ENCODE results near the gene LSAMP. TPM values are rescaled to one million over a fixed set of nuclear protein-coding genes. Genes with fewer than 3 reads are reported as not detected.

The LSAMP gene
- total and polyA plus RNA-seq, 2 of the 8 experiments (the other 6 are each of a cell fraction or from before 2014, with no cell fraction given): 1.8 to 5.7 TPM

GRCh38 chr3:116316771-116317170 lies 128.5 kb downstream of the LSAMP start:
- no peaks in the 10 kb centered on the region for H3K9me3 ChIP-seq (ENCODE audit: insufficient read depth in 2 of 2, low read depth in 1 of 2, low read length in 1 of 2)
- H3K27ac ChIP-seq (ENCODE audit: low read depth, low read length): no peak overlapping the region
- no peaks in the 10 kb centered on the region; a peak in 1 of 8 replicates for H3K36me3 ChIP-seq (ENCODE audit: control insufficient read depth in 2 of 4, insufficient read depth in 4 of 4, low read length in 3 of 4)
- no peak overlapping the region for H3K9ac ChIP-seq (replicated peaks in 1 of 4; ENCODE audit: extremely low read depth in 1 of 4, low read depth in 3 of 4, low read length in 3 of 4)
- no peak for DNase-seq (ENCODE audit: low read depth in 1 of 2, low spot score in 2 of 2)
- no peak overlapping the region for H2BK15ac ChIP-seq (ENCODE audit: low read length)
- H3K14ac ChIP-seq (ENCODE audit: insufficient read length): no peak overlapping the region
- H3K4me1 ChIP-seq (replicated peaks in 1 of 4; ENCODE audit: control insufficient read depth in 3 of 4, insufficient read depth in 4 of 4, low read length in 3 of 4): no peaks in the 10 kb centered on the region
- H4K91ac ChIP-seq (replicated peaks; ENCODE audit: insufficient read length, low read length): no peak overlapping the region
- H3K56ac ChIP-seq (replicated peaks; ENCODE audit: insufficient read length, low read depth, low read length): no peak overlapping the region
- no peak overlapping the region for H2BK20ac ChIP-seq (ENCODE audit: low read length)
- H2AK5ac ChIP-seq (ENCODE audit: low read depth, low read length): no peak overlapping the region
- no peaks in the 10 kb centered on the region for H3K23me2 ChIP-seq (ENCODE audit: low read depth, low read length)
- H2BK120ac ChIP-seq (replicated peaks; ENCODE audit: low read depth, low read length): no peak overlapping the region
- WGBS, 2 experiments (ENCODE audit: extremely low coverage in 1 of 2, insufficient coverage in 1 of 2, insufficient read length in 1 of 2, insufficient replicate concordance in 2 of 2, low coverage in 1 of 2, low lambda C conversion rate in 2 of 2, missing lambda C conversion rate in 1 of 2): 86% methylated on average over 3 of the region's 3 CpGs; no CpG with 5 or more reads in 1 of the 2 experiments
- H3K18ac ChIP-seq (ENCODE audit: extremely low read depth, low read length): no peak overlapping the region
- CTCF ChIA-PET (ENCODE audit: partially characterized antibody): no interaction called here
- no peaks in the 10 kb centered on the region for H4K20me1 ChIP-seq (replicated peaks in 1 of 2; ENCODE audit: control insufficient read depth in 1 of 2, insufficient read depth in 2 of 2, low read length in 2 of 2)
- H2BK5ac ChIP-seq (ENCODE audit: low read depth, low read length): no peak overlapping the region
- H3K4me2 ChIP-seq (ENCODE audit: insufficient read depth in 1 of 2, low read depth in 2 of 2, low read length in 2 of 2): no peak overlapping the region
- H3K27me3 ChIP-seq (replicated peaks in 1 of 4; ENCODE audit: control insufficient read depth in 3 of 4, extremely low read depth in 1 of 4, insufficient read depth in 3 of 4, low read length in 3 of 4): no peaks in the 10 kb centered on the region
- H3K23ac ChIP-seq (ENCODE audit: insufficient read length): no peak overlapping the region
- H3K4ac ChIP-seq (replicated peaks; ENCODE audit: insufficient read length, low read depth, low read length): no peak overlapping the region
- POLR2A ChIA-PET (ENCODE audit: partially characterized antibody): no interaction called here
- no peak overlapping the region for H4K8ac ChIP-seq (ENCODE audit: extremely low read depth, insufficient read depth, low read length)
- H3K79me1 ChIP-seq (ENCODE audit: low read depth, low read length): no peaks in the 10 kb centered on the region
- no peak overlapping the region for H3K4me3 ChIP-seq (ENCODE audit: extremely low read depth in 1 of 4, insufficient read depth in 2 of 4, low read depth in 3 of 4, low read length in 4 of 4)
- no peak overlapping the region for H2AFZ ChIP-seq (ENCODE audit: low read length)
- no peak for FAIRE-seq
- H4K5ac ChIP-seq (ENCODE audit: insufficient read length, low read depth, low read length): no peak overlapping the region
- H3K79me2 ChIP-seq (ENCODE audit: control insufficient read depth in 1 of 2, insufficient read depth in 2 of 2, low read length in 2 of 2): no peaks in the 10 kb centered on the region
- H2BK12ac ChIP-seq (ENCODE audit: low read depth, low read length): no peak overlapping the region
- TF ChIP-seq ZNF274 (IDR thresholded peaks at IDR 0.05; ENCODE audit: borderline replicate concordance, extremely low read depth, low read length) (no peak), POU5F1 (IDR thresholded peaks at IDR 0.05; ENCODE audit: low read depth, low read length) (no peak), NRF1 (IDR thresholded peaks at IDR 0.05; ENCODE audit: low read depth, low read length) (no peak), JUND (IDR thresholded peaks at IDR 0.05; ENCODE audit: low read length) (no peak), SIRT6 (IDR thresholded peaks at IDR 0.05; ENCODE audit: low read length) (no peak), USF2 (IDR thresholded peaks at IDR 0.05; ENCODE audit: low read length) (no peak), RXRA (IDR thresholded peaks at IDR 0.05; ENCODE audit: insufficient read depth, low read depth, low read length) (no peak), GABPA (IDR thresholded peaks at IDR 0.05; ENCODE audit: borderline replicate concordance, insufficient read depth, low read length) (no peak), KDM4A (IDR thresholded peaks at IDR 0.05; ENCODE audit: low read depth, low read length, severe bottlenecking) (no peak), EGR1 (IDR thresholded peaks at IDR 0.05; ENCODE audit: borderline replicate concordance, low read depth, low read length) (no peak), CEBPB (IDR thresholded peaks at IDR 0.05; ENCODE audit: low read depth, low read length) (no peak), BCL11A (IDR thresholded peaks at IDR 0.05; ENCODE audit: low read depth in 2 of 2, low read length in 2 of 2) (no peak)

Data from H1 (cell line).